ENCODE results near the gene CNTROB. TPM values are rescaled to one million over a fixed set of nuclear protein-coding genes. Genes with fewer than 3 reads are reported as not detected.

CNTROB gene
- total RNA-seq, 2 donors from 2014 or later: 11.2 to 42.9 TPM

GRCh38 chr17:7943291-7943690 is 11.3 kb downstream of the CNTROB start:
- TF ChIP-seq CTCF (IDR thresholded peaks at IDR 0.05): no peak
- Histone ChIP-seq H3K4me3 (no peak overlapping the region), H3K9me3 (no peaks in the 10 kb centered on the region), H3K4me1 (ENCODE audit: control insufficient read depth in 1 of 2, low read depth in 2 of 2) (no peaks in the 10 kb centered on the region), H3K27me3 (replicated peaks; ENCODE audit: insufficient read depth) (no peaks in the 10 kb centered on the region), H3K36me3 (peaks cover 65% of the 10 kb centered on the region), H3K27ac (no peak overlapping the region)
- no peak for ATAC-seq (ENCODE audit: insufficient number of reproducible peaks, low FRiP score, low read depth)
- DNase-seq (ENCODE audit: low spot score): no peak

- no peaks in the 10 kb centered on the region for H3K4me1 ChIP-seq (ENCODE audit: control insufficient read depth in 1 of 2, low read depth in 2 of 2)
- DNase-seq (ENCODE audit: low spot score) (no peak), ATAC-seq (ENCODE audit: insufficient number of reproducible peaks, low FRiP score, low read depth) (no peak)
- H3K4me3 ChIP-seq: no peak overlapping the region
- H3K9me3 ChIP-seq: no peaks in the 10 kb centered on the region
- H3K27ac ChIP-seq: no peak overlapping the region
- H3K36me3 ChIP-seq: peaks cover 63% of the 10 kb centered on the region
- H3K27me3 ChIP-seq (replicated peaks; ENCODE audit: insufficient read depth): no peaks in the 10 kb centered on the region
- TF ChIP-seq CTCF (IDR thresholded peaks at IDR 0.05): no peak
Measured at GRCh38 chr17:7944326-7944725, 12.3 kb downstream of the CNTROB start.

- Histone ChIP-seq H3K36me3 (peaks cover 55% of the 10 kb centered on the region), H3K4me3 (no peak overlapping the region), H3K27me3 (replicated peaks; ENCODE audit: insufficient read depth) (no peaks in the 10 kb centered on the region), H3K4me1 (ENCODE audit: control insufficient read depth in 1 of 2, low read depth in 2 of 2) (no peaks in the 10 kb centered on the region), H3K9me3 (no peaks in the 10 kb centered on the region), H3K27ac (no peak overlapping the region)
- DNase-seq (ENCODE audit: low spot score) (no peak), ATAC-seq (ENCODE audit: insufficient number of reproducible peaks, low FRiP score, low read depth) (no peak)
- TF ChIP-seq CTCF (IDR thresholded peaks at IDR 0.05): no peak
Measured at GRCh38 chr17:7945651-7946050, 13.6 kb downstream of the CNTROB start.

- H3K4me3 ChIP-seq: no peak overlapping the region
Measured at GRCh38 chr17:7946441-7946840, 14.4 kb downstream of the CNTROB start.

GRCh38 chr17:7947651-7948050 is 15.6 kb downstream of the CNTROB start:
- Histone ChIP-seq H3K27me3 (replicated peaks; ENCODE audit: insufficient read depth) (no peaks in the 10 kb centered on the region), H3K27ac (no peak overlapping the region), H3K4me1 (ENCODE audit: control insufficient read depth in 1 of 2, low read depth in 2 of 2) (no peaks in the 10 kb centered on the region), H3K9me3 (no peaks in the 10 kb centered on the region), H3K4me3 (no peak overlapping the region), H3K36me3 (peaks cover 51% of the 10 kb centered on the region)
- no peak for TF ChIP-seq CTCF (IDR thresholded peaks at IDR 0.05)
- ATAC-seq (ENCODE audit: insufficient number of reproducible peaks, low FRiP score, low read depth) (no peak), DNase-seq (ENCODE audit: low spot score) (no peak)

More at GRCh38 chr17:7946441-7946840, 14.4 kb downstream of the CNTROB start:
- no peak for ATAC-seq (ENCODE audit: insufficient number of reproducible peaks, low FRiP score, low read depth)
- Histone ChIP-seq H3K27ac (no peak overlapping the region), H3K4me1 (ENCODE audit: control insufficient read depth in 1 of 2, low read depth in 2 of 2) (no peaks in the 10 kb centered on the region), H3K36me3 (peaks cover 51% of the 10 kb centered on the region), H3K27me3 (replicated peaks; ENCODE audit: insufficient read depth) (no peaks in the 10 kb centered on the region), H3K9me3 (no peaks in the 10 kb centered on the region)
- TF ChIP-seq CTCF (IDR thresholded peaks at IDR 0.05): no peak
- no peak for DNase-seq (ENCODE audit: low spot score)
